H54 (cell line): ENCODE results near the gene TRIM39.

Source experiments
- DNase-seq: peaks from one replicate; pipeline ENCODE4 v3.0.0; 2011; ENCODE audit warnings: low spot score, mixed read lengths; ENCODE audit not compliant: insufficient read length
- FAIRE-seq: peaks from 3 replicates; lab custom pipeline; 2011; peaks lifted over from hg19 to GRCh38; lab: Jason Lieb, UNC
- POLR2A ChIP-seq: IDR thresholded peaks from 2 replicates; pipeline ENCODE4 v1.6.1; 2011; ENCODE audit warnings: low read depth, mild to moderate bottlenecking, low read length

TRIM39 gene

DNA sequence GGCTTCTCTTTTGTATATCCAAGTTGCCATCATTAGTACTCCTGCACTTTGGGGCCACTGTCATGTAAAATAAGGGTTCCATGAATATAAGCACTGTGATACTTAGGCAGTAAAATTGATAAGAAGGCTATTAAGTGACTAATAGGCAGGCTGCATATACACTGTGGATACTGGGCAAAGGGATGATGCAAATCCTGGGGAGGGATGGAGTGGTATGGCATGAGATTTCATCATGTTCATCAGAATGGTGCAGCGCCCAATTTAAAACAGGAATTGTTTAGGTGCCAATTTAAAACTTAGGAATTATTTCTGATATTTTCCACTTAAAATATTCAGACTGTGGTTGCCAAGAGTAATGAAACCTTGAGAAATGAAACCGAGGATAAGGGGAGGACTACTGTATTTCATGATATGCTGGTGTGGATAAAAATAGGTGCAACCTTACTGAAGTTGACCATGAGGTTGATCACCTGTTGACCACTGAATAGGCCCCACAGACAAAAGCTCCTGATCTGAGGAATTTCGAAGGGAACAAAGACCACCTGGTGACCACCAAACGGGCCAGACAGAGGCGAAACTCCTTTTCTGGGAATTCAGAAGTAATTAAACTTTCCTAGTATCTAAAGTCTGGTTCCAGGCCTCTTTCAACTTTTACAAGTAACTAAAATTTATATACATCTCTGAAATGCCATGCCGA, 4.9 kb upstream of the TRIM39 start:
- FAIRE-seq: no peak
- TF ChIP-seq POLR2A: no peak
- DNase-seq: no peak

DNA sequence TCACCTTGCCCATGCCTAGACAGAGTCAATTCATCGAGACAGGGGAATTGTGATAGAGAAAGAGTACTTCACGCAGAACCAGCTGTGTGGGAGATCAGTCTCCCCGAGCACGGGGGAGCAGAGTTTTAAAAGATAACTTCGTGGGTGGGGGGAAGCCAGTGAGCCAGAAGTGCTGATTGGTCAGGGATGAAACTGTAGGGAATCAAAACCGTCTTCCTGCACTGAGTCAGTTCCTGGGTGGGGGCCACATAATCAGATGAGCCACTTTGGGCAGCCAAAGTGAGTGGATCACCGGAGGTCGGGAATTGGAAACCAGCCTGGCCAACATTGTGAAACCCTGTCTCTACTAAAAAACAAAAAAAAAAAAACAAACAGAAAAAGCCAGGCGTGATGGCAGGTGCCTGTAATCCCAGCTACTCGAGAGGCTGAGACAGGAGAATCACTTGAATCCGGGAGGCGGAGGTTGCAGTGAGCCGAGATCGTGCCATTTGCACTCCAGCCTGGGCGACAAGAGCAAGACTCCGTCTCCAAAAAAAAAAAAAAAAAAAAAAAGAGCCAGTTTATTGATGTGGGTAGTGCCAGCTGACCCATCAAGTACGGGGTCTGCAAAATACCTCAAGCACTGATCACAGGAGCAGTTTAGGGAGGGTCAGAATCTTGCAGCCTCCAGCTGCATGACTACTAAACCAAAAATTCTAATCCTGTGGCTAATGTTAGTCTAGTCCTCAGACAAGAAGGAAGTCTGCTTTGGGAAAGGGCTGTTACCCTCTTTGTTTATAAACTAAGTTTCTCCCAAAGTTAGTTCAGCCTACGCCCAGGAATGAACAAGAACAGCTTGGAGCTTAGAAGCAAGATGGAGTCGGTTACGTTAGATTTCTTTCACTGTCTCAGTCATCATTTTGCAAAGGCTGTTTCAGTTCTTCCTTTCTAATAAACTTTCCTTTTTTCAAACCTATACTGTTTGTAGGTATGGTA, 3.9 kb upstream of the TRIM39 start:
- TF ChIP-seq POLR2A: no peak
- FAIRE-seq: peak; percentile 69
- peak; percentile 15 for DNase-seq

DNA sequence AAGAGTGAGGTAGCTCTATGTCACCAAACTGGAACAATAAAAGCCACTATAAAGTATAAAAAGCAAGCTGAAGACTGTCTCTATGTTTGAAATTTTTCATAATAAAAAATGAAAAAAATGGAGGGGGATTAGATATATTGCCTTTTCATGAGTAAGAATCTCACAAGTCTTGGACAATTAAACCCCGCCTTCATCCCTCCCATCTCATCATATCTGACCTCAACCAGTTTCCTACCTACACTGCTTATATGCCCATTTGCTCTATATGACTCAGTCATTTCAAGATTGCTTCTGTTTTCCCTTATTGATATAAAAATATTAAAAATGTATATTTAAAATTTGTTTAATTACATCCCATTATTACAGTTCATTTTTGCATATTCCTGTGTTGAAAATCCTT, 2.9 kb upstream of the TRIM39 start:
- peak; percentile 30 for DNase-seq
- no peak for TF ChIP-seq POLR2A
- FAIRE-seq: no peak

DNA sequence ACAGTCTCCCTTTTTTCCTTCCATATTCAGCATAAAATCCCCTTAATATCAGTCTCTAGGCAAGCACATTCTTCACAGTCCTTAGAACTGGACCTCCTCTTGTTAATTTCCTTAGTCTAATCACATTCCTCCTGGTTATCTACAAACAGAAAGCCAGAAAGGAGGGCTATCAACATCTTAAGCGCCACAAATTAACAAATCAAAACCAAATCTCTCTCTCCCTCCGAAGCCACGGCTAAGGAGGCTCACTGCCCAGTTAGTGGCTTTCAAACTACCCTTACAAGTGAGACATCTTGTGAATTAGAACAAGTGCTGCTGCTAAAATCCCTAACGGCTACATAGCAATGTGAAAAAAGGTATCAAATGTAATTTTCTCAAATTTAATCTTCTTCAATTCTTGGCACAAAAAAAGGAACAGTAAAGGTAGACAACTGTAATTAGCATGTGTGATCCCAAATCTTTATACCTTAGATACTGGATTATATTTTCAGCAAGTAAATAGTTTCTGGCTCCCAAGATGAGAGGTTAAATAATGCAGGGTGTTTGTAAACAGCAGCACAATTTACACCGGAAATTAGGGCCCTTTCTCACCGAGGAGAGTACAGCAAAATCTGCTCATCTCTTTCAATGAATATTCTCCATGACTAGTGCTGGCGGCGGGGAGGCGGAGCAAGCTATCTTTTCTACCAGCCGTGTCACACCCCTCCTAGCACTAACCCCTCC, 1.4 kb upstream of the TRIM39 start:
- FAIRE-seq: peak; percentile 6
- peak; percentile 61 for DNase-seq
- TF ChIP-seq POLR2A: no peak

DNA sequence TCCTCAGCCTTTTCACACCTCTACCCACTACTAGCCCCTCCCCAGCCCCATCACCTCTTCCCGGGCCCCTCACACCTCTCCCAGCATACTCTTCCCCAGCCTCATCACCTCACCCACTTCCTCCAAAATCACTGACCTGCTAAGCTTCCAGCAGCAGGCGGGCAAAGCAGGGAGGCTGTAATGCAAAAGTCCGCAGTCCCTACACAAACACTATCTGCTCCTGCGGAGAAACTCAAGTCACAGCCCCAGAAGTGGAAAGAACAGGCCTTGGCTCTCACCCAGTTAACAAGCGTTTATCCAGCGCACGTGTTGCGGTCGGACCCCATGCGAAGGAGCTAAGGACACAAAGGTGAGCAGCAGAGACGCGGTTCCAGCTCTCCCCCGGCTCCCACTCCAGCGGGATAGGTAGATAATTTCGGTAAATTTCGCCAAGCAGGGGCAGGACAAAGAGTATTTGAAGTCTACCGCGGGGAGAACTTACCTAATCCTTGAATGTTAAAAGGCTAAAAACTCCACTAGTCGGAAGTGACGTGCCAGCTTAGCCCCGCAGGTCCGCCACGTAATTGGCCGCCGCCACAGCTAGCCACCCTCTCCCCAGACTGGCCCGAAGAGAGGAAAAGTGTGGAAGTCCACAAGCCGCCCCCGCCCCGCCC, 728 bp upstream of the TRIM39 start:
- DNase-seq: peak; percentile 15
- no peak for TF ChIP-seq POLR2A
- FAIRE-seq: no peak

DNA sequence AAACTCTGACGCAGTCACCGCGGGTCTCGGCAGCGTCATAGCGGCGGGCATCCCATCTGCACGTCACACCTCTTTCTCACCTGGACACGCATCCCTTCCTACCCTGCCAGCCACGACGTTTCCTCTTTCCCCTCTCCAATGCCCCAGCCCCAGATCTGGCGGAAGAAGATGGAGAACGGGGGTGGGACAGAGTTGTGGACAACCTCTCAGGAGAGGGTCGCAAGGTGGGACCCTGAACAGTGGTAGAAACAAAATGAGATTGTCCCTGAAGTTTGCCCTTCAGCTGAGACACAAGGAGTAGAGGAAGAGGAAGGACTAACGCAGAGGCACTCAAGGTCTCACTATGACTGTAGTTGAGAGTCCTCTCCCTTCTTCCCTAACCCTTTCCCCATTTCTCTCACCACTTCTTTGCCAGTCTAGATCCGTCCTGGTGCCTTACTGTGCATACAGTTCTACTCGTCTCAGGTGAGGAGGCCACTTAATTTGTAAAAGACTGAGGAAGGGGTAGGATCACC, 562 bp downstream of the TRIM39 start:
- DNase-seq (no peak), FAIRE-seq (no peak)
- no peak; the same call in 1 of the 2 replicates for TF ChIP-seq POLR2A

DNA sequence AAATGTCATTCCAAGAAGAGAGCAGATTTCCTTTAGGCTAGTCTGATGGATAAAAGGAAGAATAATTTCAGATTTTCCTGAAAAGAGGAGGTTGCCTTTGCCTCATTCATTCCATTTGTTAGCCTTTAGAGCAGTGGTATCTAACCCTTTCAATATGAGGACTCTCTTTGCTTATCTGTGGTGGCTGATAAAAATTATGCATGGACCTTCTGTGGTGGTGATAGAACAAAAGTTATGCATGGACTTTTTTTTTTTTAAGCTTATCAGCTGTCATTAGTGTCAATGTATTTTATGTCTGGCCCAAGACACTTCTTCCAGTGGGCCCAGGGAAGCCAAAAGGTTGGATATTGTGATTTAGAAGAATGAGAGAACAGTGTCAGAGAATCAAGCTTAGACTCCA, 1.7 kb downstream of the TRIM39 start:
- no peak for FAIRE-seq
- DNase-seq: no peak
- TF ChIP-seq POLR2A: no peak

DNA sequence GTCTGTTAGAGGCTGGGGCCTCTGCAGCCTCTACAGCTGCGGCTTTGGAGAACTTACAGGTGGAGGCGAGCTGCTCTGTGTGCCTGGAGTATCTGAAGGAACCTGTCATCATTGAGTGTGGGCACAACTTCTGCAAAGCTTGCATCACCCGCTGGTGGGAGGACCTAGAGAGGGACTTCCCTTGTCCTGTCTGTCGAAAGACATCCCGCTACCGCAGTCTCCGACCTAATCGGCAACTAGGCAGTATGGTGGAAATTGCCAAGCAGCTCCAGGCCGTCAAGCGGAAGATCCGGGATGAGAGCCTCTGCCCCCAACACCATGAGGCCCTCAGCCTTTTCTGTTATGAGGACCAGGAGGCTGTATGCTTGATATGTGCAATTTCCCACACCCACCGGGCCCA, 2.6 kb downstream of the TRIM39 start:
- FAIRE-seq (no peak), DNase-seq (no peak)
- TF ChIP-seq POLR2A: no peak

DNA sequence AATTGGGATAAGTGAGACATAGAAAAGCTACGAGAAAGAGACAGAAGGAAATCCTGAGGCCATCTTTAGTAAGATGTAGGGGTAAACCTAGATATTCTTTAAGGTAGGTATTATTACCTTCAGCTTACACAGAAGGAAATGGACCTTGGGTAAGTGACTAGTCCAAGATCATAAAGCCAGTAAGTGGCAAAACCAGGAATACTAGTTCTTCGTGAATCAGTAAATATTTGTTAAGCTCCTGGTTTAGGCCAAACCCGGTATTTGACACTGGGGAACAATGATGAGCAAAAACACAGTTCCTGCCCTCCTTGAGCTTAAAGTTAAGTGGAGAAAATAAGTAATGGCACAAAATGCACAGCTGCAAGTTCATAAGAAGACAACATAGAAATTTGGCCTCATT, 5.3 kb downstream of the TRIM39 start:
- TF ChIP-seq POLR2A: no peak
- DNase-seq (no peak), FAIRE-seq (no peak)

DNA sequence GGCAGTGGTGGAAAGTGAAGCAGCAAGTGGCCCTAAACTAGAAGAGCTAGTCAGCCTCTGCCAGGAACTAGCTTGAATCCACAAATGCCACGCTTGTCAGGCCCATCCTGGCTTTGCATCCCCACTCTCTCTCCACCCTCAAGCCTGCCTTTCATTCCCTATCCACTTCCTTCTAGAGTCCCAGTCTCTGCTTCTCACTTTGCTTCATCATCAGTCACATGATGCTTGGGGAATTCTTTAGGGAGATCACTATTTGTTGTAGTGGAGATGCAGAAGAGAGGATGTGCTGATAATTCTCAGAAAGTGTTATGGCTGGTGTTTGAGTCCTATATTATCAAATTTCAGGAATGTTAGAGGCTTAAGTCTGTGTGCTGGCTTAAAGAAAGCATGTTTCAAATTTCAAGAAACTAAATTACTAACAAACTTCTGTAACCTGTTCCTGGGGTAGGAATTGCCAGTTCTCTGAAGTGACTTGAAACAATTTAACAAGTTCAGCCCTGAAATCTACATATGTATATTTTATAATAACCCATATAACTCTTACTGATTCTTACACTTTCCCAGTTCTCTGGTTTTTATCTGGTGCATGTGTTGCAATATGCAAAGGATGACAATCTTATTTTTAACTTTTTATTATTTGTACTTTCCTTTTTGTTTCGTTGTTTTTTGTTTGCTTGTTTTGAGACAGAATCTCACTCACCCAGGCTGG, 7.5 kb downstream of the TRIM39 start:
- TF ChIP-seq POLR2A: no peak
- FAIRE-seq (no peak), DNase-seq (no peak)

DNA sequence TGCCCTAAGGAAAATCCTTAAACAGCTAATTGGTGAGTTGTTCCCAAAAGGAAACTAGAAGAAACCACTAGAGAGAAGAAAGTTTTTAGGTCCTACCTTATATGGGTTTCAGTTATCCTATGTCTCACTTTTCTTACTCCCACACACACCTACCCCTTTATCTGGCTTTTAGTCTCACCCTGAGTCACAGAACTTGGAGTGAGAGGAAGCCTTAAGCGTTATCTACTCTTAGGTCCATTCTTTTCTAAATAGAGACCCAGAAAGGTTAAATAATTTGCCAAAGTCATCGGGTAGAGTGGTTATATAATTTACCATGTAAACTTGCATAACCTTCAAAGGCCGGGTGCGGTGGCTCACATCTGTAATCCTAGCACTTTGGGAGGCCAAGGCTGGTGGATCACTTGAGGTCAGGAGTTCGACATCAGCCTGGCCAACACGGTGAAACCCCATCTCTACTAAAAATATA, 13.9 kb downstream of the TRIM39 start:
- no peak for FAIRE-seq
- no peak for DNase-seq
- TF ChIP-seq POLR2A: no peak

DNA sequence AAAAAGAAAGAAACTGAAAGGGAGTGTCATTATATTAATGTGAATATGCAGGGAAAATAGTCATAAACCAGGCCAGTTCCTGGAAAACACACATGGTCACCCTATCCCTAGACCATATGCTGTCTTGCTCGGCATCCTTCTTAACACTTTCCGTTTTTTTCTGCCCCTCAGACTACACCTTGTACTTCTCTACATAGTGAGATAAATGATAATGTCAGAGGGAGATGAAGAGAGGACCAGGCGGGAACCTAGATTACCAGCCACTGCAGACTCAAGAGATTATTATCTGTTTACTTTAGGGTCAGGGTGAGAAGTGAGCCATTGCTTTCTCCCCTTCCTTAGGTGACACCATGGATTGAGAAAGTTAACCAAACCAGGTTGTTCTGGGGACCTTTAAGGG, 14.5 kb downstream of the TRIM39 start:
- FAIRE-seq (no peak), DNase-seq (no peak)
- no peak for TF ChIP-seq POLR2A
